Liver (tissue), 9 donors: ENCODE data around the gene SLC9C2. TPM values are rescaled to one million over a fixed set of nuclear protein-coding genes. Genes with fewer than 3 reads are reported as not detected.

Source experiments
- DNase-seq: peaks from one replicate; pipeline ENCODE4 v3.0.0-alpha.2; 2017; ENCODE audit warnings: low spot score
- H3K27ac ChIP-seq, 2 donors: one replicate each; pipeline ENCODE4 v1.7.0; 2013; ENCODE audit warnings: inconsistent platforms in 2 of 2, low read length in 2 of 2, control low read depth in 1 of 2, low read depth in 1 of 2, mild to moderate bottlenecking in 1 of 2
- H3K27me3 ChIP-seq, 4 donors: one replicate each; pipeline versions ENCODE4 v1.6.1 to v1.7.0; 2013; ENCODE audit warnings: low read length in 3 of 4, inconsistent platforms in 1 of 4, mild to moderate bottlenecking in 1 of 4, moderate library complexity in 1 of 4; ENCODE audit not compliant: control insufficient read depth in 4 of 4, insufficient read depth in 4 of 4
- H3K36me3 ChIP-seq, 4 donors: one replicate each; pipeline versions ENCODE4 v1.6.1 to v1.7.0; 2013; ENCODE audit warnings: low read length in 3 of 4, mild to moderate bottlenecking in 3 of 4, low read depth in 1 of 4, moderate library complexity in 1 of 4; ENCODE audit not compliant: control insufficient read depth in 4 of 4, insufficient read depth in 3 of 4
- H3K4me1 ChIP-seq, 4 donors: one replicate each; pipeline versions ENCODE4 v1.6.1 to v1.7.0; 2013; ENCODE audit warnings: low read length in 3 of 4, mild to moderate bottlenecking in 3 of 4, moderate library complexity in 1 of 4; ENCODE audit not compliant: control insufficient read depth in 4 of 4, insufficient read depth in 4 of 4
- H3K4me3 ChIP-seq, 3 donors: one replicate each; pipeline versions ENCODE4 v1.6.1 to v1.7.0; 2013; ENCODE audit warnings: low read length in 3 of 3, control low read depth in 1 of 3, low read depth in 1 of 3, mild to moderate bottlenecking in 1 of 3
- H3K9ac ChIP-seq, 2 donors: one replicate each; pipeline ENCODE4 v1.7.0; 2013; ENCODE audit warnings: low read length in 2 of 2, mild to moderate bottlenecking in 2 of 2, moderate library complexity in 2 of 2, control low read depth in 1 of 2, low read depth in 1 of 2
- H3K9me3 ChIP-seq, 4 donors: one replicate each; pipeline versions ENCODE4 v1.6.1 to v1.7.0; 2013; ENCODE audit warnings: low read length in 3 of 4; ENCODE audit not compliant: control insufficient read depth in 4 of 4
- ATF3 ChIP-seq: IDR thresholded peaks from 2 replicates; pipeline ENCODE4 v1.6.1; 2016; ENCODE audit warnings: antibody characterized with exemption
- CTCF ChIP-seq: fragments of 150-350 bp; IDR thresholded peaks from 2 replicates; pipeline ENCODE4 v1.5.1; 2017; ENCODE audit warnings: improper control_type of control experiment, low read depth, low read length; ENCODE audit not compliant: missing input control
- FOXA1 ChIP-seq: IDR thresholded peaks from 2 replicates; pipeline ENCODE4 v1.6.1; 2016; ENCODE audit warnings: antibody characterized with exemption
- GABPA ChIP-seq, 2 donors: IDR thresholded peaks in 1 of 2; conservative IDR thresholded peaks in 1 of 2; 2 replicates each; pipeline ENCODE4 v1.6.1; 2016; ENCODE audit warnings: antibody characterized with exemption in 2 of 2, mild to moderate bottlenecking in 1 of 2, moderate library complexity in 1 of 2
- HNF4A ChIP-seq, 2 donors: conservative IDR thresholded peaks; 2 replicates each; pipeline ENCODE4 v1.6.1; 2016; ENCODE audit warnings: antibody characterized with exemption in 2 of 2, mild to moderate bottlenecking in 2 of 2
- HNF4G ChIP-seq: IDR thresholded peaks from 2 replicates; pipeline ENCODE4 v1.6.1; 2016; ENCODE audit warnings: antibody characterized with exemption
- JUND ChIP-seq, 2 donors: IDR thresholded peaks; 2 replicates each; pipeline ENCODE4 v1.6.1; 2016; ENCODE audit warnings: antibody characterized with exemption in 2 of 2
- MAX ChIP-seq: IDR thresholded peaks from 2 replicates; pipeline ENCODE4 v1.6.1; 2016; ENCODE audit warnings: antibody characterized with exemption
- NR2F2 ChIP-seq: IDR thresholded peaks from 2 replicates; pipeline ENCODE4 v1.6.1; 2016; ENCODE audit warnings: antibody characterized with exemption
- RAD21 ChIP-seq, 2 donors: IDR thresholded peaks; 2 replicates each; pipeline ENCODE4 v1.6.1; 2016; ENCODE audit warnings: antibody characterized with exemption in 2 of 2, mild to moderate bottlenecking in 2 of 2
- REST ChIP-seq: IDR thresholded peaks from 2 replicates; pipeline ENCODE4 v1.6.1; 2016; ENCODE audit warnings: antibody characterized with exemption, mild to moderate bottlenecking
- RXRA ChIP-seq, 2 donors: IDR thresholded peaks; 2 replicates each; pipeline ENCODE4 v1.6.1; 2017 to 2018; ENCODE audit warnings: antibody characterized with exemption in 2 of 2, mild to moderate bottlenecking in 1 of 2
- SP1 ChIP-seq: IDR thresholded peaks from 2 replicates; pipeline ENCODE4 v1.6.1; 2018; ENCODE audit warnings: antibody characterized with exemption, mild to moderate bottlenecking
- YY1 ChIP-seq: IDR thresholded peaks from 2 replicates; pipeline ENCODE4 v1.6.1; 2016; ENCODE audit warnings: antibody characterized with exemption, mild to moderate bottlenecking
- ZBTB33 ChIP-seq: IDR thresholded peaks from 2 replicates; pipeline ENCODE4 v1.6.1; 2016; ENCODE audit warnings: antibody characterized with exemption
- WGBS: extraction: QIAGEN DNeasy Blood & Tissue Kit; methylation state at CpG from one replicate; pipeline ENCODE4 v1.1.7; 2013; 5-methylcytosine and 5-hydroxymethylcytosine counted together
- polyA plus RNA-seq, 2 donors: library from polyadenylated mRNA; stranded (reverse) in 1 of 2; unstranded in 1 of 2; fragments of 200-250 nt in 1 of 2; fragments of >200 nt in 1 of 2; fragmentation: Nextera tagmentation in 1 of 2; extraction: Ambion mirVana in 1 of 2; gene quantifications; one replicate each; pipeline versions ENCODE4 v1.2.1 to v1.2.3, GENCODE V29; 2013 to 2015
- total RNA-seq, 2 donors: library from RNA; depleted of rRNA; stranded (reverse); fragments of >200 nt; gene quantifications; one replicate each; pipeline ENCODE4 v1.2.3, GENCODE V29; 2014
- donor health status: healthy.
- donor health status: healthy.
- donor health status: healthy.
- donor health status: healthy.
- donor health status: healthy.

SLC9C2 gene
- total and polyA plus RNA-seq, 4 donors, result not detected

- Histone ChIP-seq H3K9ac (no peak overlapping the region), H3K27me3 (no peaks in the 10 kb centered on the region), H3K36me3 (no peaks in the 10 kb centered on the region), H3K27ac (no peak overlapping the region), H3K9me3 (no peaks in the 10 kb centered on the region), H3K4me3 (no peak overlapping the region), H3K4me1 (no peaks in the 10 kb centered on the region)
- no peak for TF ChIP-seq GABPA (IDR thresholded peaks at IDR 0.05 in 1 of 2, conservative IDR thresholded peaks at IDR 0.05 in 1 of 2)
- no peak for TF ChIP-seq REST
- no peak for TF ChIP-seq MAX
- no peak for TF ChIP-seq CTCF
- no peak for TF ChIP-seq ATF3
- TF ChIP-seq HNF4A (conservative IDR thresholded peaks at IDR 0.05), result no peak
- TF ChIP-seq ZBTB33, result no peak
- TF ChIP-seq RXRA (IDR thresholded peaks at IDR 0.05), result no peak
- WGBS, result 70% methylated on average over 1 of the region's 1 CpG
- DNase-seq, result no peak
Measured at GRCh38 chr1:173561263-173561662, 41.6 kb downstream of the SLC9C2 start.

GRCh38 chr1:173560285-173560880 is 42.5 kb downstream of the SLC9C2 start:
- no peaks in the 10 kb centered on the region for H3K36me3 ChIP-seq
- H3K4me1 ChIP-seq, result no peaks in the 10 kb centered on the region
- DNase-seq, result no peak
- no peaks in the 10 kb centered on the region for H3K9me3 ChIP-seq
- 87% methylated on average over 3 of the region's 3 CpGs for WGBS
- H3K9ac ChIP-seq, result no peak overlapping the region
- no peak overlapping the region for H3K27ac ChIP-seq
- H3K4me3 ChIP-seq, result no peak overlapping the region
- no peaks in the 10 kb centered on the region for H3K27me3 ChIP-seq
- TF ChIP-seq NR2F2, result no peak
- no peak for TF ChIP-seq SP1
- no peak for TF ChIP-seq RAD21 (IDR thresholded peaks at IDR 0.05)
- TF ChIP-seq CTCF, result no peak
- TF ChIP-seq FOXA1, result no peak
- no peak for TF ChIP-seq REST
- no peak for TF ChIP-seq YY1
- TF ChIP-seq RXRA (IDR thresholded peaks at IDR 0.05), result no peak
- TF ChIP-seq HNF4G, result no peak
- TF ChIP-seq ZBTB33, result no peak
- no peak for TF ChIP-seq JUND (IDR thresholded peaks at IDR 0.05)
